OCI-LY7 (cell line): ENCODE results near the gene TTC28. TPM values are rescaled to one million over a fixed set of nuclear protein-coding genes. Genes with fewer than 3 reads are reported as not detected.
"Not testable (repeated sequence)": the region's sequence is repeated elsewhere in the genome, so short reads cannot be mapped to it uniquely, and the experiment has no call there.

Experiments
- BruUV-seq: library from RNA; stranded (reverse); fragments of 400-500 nt; replicated peaks from 2 replicates; lab custom pipeline; 2021; lab: Mats Ljungman, UMichigan
- CTCF ChIA-PET: fragments of 300-600 bp; sonication (Branson Sonifier 250); formaldehyde crosslinking; loops from one replicate; lab custom pipeline; 2022; ENCODE audit warnings: antibody characterized with exemption; ENCODE audit not compliant: unreplicated experiment; lab: Charles Lee
- POLR2A ChIA-PET: fragments of 300-600 bp; sonication (Branson Sonifier 250); formaldehyde crosslinking; loops from one replicate; lab custom pipeline; 2022; ENCODE audit warnings: antibody characterized with exemption; lab: Charles Lee
- DNase-seq: peaks from one replicate; pipeline ENCODE4 v3.0.0-alpha.2; 2015; ENCODE audit warnings: low spot score
- H2AFZ ChIP-seq: fragments of 200-600 bp; sonication (generic), shearing (Covaris generic); 2 replicates; pipeline ENCODE4 v1.6.1; 2014; ENCODE audit warnings: mild to moderate bottlenecking, antibody characterized with exemption, low read length, moderate library complexity
- H3K27ac ChIP-seq: fragments of 200-600 bp; sonication (generic); 2 replicates; pipeline ENCODE4 v1.5.1; 2014; ENCODE audit warnings: mixed run types, low read depth, mild to moderate bottlenecking, moderate library complexity, low read length, inconsistent platforms; ENCODE audit not compliant: poor library complexity, severe bottlenecking
- H3K36me3 ChIP-seq: fragments of 200-600 bp; sonication (generic); 2 replicates; pipeline ENCODE4 v1.6.1; 2014; ENCODE audit warnings: mild to moderate bottlenecking, antibody characterized with exemption, low read length, moderate library complexity, mixed read lengths; ENCODE audit not compliant: insufficient read depth
- H3K4me1 ChIP-seq: fragments of 200-600 bp; sonication (generic); 2 replicates; pipeline ENCODE4 v1.5.1; 2014; ENCODE audit warnings: mild to moderate bottlenecking, low read length; ENCODE audit not compliant: insufficient read depth, poor library complexity, severe bottlenecking
- H3K4me2 ChIP-seq: fragments of 200-600 bp; sonication (generic); 2 replicates; pipeline ENCODE4 v1.6.1; 2014; ENCODE audit warnings: mild to moderate bottlenecking, low read length
- H3K4me3 ChIP-seq: fragments of 200-600 bp; sonication (generic); 2 replicates; pipeline ENCODE4 v1.5.1; 2014; ENCODE audit warnings: mild to moderate bottlenecking, low read depth, low read length; ENCODE audit not compliant: poor library complexity, severe bottlenecking
- H3K79me2 ChIP-seq: fragments of 200-600 bp; sonication (generic); 2 replicates; pipeline ENCODE4 v1.6.1; 2016; ENCODE audit warnings: low read depth, mild to moderate bottlenecking, low read length, moderate library complexity, mixed read lengths; ENCODE audit not compliant: insufficient read depth
- H3K9me2 ChIP-seq: fragments of 200-600 bp; sonication (generic); 2 replicates; pipeline ENCODE4 v1.6.1; 2016; ENCODE audit warnings: mild to moderate bottlenecking, low read length, mixed read lengths; ENCODE audit not compliant: insufficient read depth
- H3K9me3 ChIP-seq: fragments of 200-600 bp; sonication (generic); 2 replicates; pipeline ENCODE4 v1.6.1; 2014; ENCODE audit warnings: mild to moderate bottlenecking, mixed run types, low read length, mixed read lengths
- H4K20me1 ChIP-seq: fragments of 200-600 bp; sonication (generic); 2 replicates; pipeline ENCODE4 v1.6.1; 2014; ENCODE audit warnings: mild to moderate bottlenecking, antibody characterized with exemption, low read length, moderate library complexity, mixed read lengths; ENCODE audit not compliant: insufficient read depth
- CTCF ChIP-seq: fragments of 200-600 bp; sonication (generic); conservative IDR thresholded peaks from 2 replicates; pipeline ENCODE4 v1.5.1; 2014; ENCODE audit warnings: mild to moderate bottlenecking, antibody characterized with exemption, low read length, moderate library complexity, mixed read lengths
- EZH2phosphoT487 ChIP-seq: fragments of 200-600 bp; sonication (generic); IDR thresholded peaks from 2 replicates; pipeline ENCODE4 v1.6.1; 2018; ENCODE audit warnings: low read depth, borderline replicate concordance, mild to moderate bottlenecking, mixed run types, antibody characterized with exemption, low read length, moderate library complexity, mixed read lengths
- intact Hi-C: fragments of 100-400 bp; cut with micrococcal nuclease; formaldehyde crosslinking; loops from one replicate; pipeline ENCODE4 v1.10.0; 2022; ENCODE audit not compliant: unreplicated experiment
- total RNA-seq, 2 experiments: library from RNA; depleted of rRNA in 1 of 2; stranded (reverse); fragments of >200 nt in 1 of 2; shearing (Covaris generic) in 1 of 2; gene quantifications; 2 replicates each; pipeline ENCODE4 v1.2.3, GENCODE V29; 2014 to 2022

Gene TTC28
- total RNA-seq, 2 experiments from 2014 or later = under 0.01 to 0.55 TPM

- intact Hi-C loops = no loop called here
- no TSS peak for BruUV-seq
- H4K20me1 ChIP-seq = no peaks in the 10 kb centered on the region
- H3K27ac ChIP-seq = no peak overlapping the region
- TF ChIP-seq EZH2phosphoT487 (no peak), CTCF (no peak)
- no peaks in the 10 kb centered on the region for H3K36me3 ChIP-seq
- no peaks in the 10 kb centered on the region for H3K9me3 ChIP-seq
- H3K4me2 ChIP-seq = no peak overlapping the region
- ChIA-PET CTCF (no interaction called here), POLR2A (no interaction called here)
- H2AFZ ChIP-seq = no peak overlapping the region
- H3K4me3 ChIP-seq = no peak overlapping the region
- H3K4me1 ChIP-seq = no peaks in the 10 kb centered on the region
- no peaks in the 10 kb centered on the region for H3K79me2 ChIP-seq
- H3K9me2 ChIP-seq = no peaks in the 10 kb centered on the region
- DNase-seq = no peak
Observed at GRCh38 chr22:28568099-28568498, 111.5 kb downstream of the TTC28 start.

GRCh38 chr22:28566920-28567499 is 112.6 kb downstream of the TTC28 start:
- CTCF ChIA-PET, H4K20me1 ChIP-seq, H3K4me3 ChIP-seq, H2AFZ ChIP-seq, intact Hi-C loops, H3K4me1 ChIP-seq, H3K4me2 ChIP-seq, H3K9me2 ChIP-seq, H3K79me2 ChIP-seq, H3K27ac ChIP-seq, DNase-seq, H3K36me3 ChIP-seq, H3K9me3 ChIP-seq, BruUV-seq: not testable (repeated sequence)
- POLR2A ChIA-PET = interaction anchor here (1.3 kb wide), 1 partner anchor 12 kb away, joined by 4 read pairs; no protein-coding TSS in a partner anchor

GRCh38 chr22:28563636-28564035 is 116.0 kb downstream of the TTC28 start:
- Histone ChIP-seq H2AFZ (no peak overlapping the region), H3K4me3 (no peak overlapping the region), H3K27ac (no peak overlapping the region), H4K20me1 (no peaks in the 10 kb centered on the region), H3K9me3 (no peaks in the 10 kb centered on the region), H3K4me1 (no peaks in the 10 kb centered on the region), H3K4me2 (no peak overlapping the region), H3K9me2 (no peaks in the 10 kb centered on the region), H3K36me3 (no peaks in the 10 kb centered on the region), H3K79me2 (no peaks in the 10 kb centered on the region)
- ChIA-PET POLR2A (no interaction called here), CTCF (no interaction called here)
- no TSS peak for BruUV-seq
- intact Hi-C loops = no loop called here
- no peak for DNase-seq
- TF ChIP-seq CTCF (no peak), EZH2phosphoT487 (no peak)
